ENCODE results near the gene PRSS12.
A peak's percentile ranks its signal among the peaks of the same experiment; 100 is the strongest.
"Not testable (repeated sequence)": the region's sequence is repeated elsewhere in the genome, so short reads cannot be mapped to it uniquely, and the experiment has no call there.

PRSS12 gene

DNA sequence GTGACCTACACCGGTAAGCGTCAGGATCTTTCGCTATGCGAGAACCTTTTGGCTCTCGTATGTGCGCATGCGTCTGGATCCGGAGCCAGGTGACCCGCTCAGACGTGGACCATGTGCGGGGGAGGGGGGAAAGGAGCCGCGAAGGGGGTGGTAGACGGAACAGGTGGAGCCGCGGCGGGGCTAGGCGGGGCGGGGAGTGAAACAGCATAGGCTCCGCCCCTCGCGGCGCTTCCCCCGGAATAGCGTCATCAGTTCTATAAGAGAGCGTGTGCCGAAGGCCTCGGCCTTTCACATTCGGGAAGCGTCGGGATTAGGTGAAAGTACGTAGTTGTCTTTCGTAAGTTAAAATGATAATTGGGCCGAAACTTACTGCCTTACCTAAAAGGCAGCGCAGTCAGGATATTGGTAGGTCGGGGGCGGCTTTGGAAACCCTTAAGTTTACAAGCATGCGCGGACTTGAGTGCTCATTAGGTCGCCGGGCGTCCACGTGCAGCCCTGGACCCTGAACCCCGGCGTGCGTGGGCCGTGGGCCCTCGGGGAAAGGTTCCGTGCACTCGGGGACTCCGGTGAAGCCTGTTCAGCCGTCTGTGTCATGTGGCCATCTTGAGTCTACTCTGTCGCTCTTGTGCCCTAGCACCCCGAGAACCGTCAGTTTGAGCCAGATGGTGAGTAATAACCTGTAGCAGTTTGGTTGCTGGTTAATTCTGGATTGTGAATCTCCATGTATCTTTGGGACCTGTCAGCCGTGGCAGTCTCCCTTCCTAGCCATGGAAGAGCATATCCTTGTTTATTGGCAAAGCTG, 74.1 kb downstream of the PRSS12 start:
- peak; percentile 97 for DNase-seq (ENCODE audit: low read depth in 2 of 2)

DNA sequence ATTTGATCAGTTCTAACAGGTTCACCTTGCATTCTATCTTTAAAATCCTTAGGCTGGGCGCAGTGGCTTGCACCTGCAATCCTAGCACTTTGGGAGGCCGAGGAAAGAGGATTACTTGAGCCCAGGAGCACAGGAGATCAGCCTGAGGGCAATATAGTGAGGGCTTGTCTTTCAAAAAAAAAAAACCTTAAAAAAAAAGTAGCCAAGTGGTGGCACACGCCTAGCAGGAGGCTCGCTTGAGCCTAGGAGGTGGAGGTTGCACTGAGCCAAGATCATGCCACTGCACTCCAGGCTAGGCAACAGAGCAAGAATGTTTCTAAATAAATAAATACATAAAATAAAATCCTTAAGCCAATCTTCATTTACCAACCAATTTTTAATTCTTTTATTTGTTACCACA, 75.6 kb downstream of the PRSS12 start:
- DNase-seq (ENCODE audit: low read depth in 2 of 2), result no peak

DNA sequence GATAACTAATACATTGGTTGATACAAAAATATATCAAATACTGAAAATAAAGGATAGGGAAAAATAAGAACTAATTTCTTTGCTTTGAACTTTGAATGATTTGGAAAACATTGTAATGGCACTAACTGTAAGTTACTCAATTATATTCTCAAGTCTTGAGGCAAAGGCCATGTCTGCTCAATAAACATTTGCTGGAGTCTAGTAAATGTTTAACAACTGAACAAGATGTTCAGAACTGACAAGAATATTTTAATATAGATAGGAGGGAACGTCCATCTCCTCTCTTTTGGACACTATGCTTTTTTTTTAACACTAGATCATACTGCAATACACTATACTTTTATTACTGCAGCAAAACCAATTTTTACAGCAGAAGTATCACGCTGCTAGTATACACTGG, 76.2 kb downstream of the PRSS12 start:
- DNase-seq (ENCODE audit: low read depth in 2 of 2), result no peak

DNA sequence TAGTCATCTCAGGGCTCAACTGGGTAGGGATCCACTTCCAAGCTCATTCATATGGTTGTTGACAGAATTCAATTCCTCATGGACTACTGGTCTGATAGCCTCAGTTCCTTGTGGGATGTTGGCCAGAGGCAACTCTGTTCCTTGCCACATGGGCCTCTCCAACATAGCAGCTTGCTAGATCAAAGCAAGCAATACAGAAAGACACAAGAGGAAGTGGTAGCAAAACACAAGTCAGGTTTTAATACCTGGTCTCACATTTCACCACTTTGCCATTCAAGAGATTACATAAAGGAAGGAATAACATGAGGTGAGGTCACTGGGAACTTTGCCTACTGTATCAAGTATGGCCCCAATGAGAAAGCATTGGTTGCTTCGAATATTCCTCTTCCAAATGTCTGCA, 79.2 kb downstream of the PRSS12 start:
- DNase-seq (ENCODE audit: low read depth in 2 of 2), result no peak

DNA sequence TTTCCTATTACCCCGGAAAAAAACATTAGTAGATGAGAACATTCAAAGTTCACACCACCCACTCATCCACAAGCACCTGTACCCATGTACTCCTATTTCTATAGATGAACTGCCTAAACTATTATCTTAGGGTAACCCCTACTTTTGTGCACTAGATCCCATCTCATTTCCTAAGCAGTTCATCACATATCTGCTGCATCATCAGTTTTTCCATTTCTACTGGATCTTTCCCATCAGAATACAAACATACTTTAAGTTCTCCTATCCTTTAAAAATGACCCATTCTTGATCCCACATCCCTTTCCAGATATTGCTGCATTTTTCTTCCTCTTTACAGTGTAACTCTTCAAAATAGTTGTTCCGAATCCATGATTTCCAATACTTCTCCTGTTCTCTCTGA, 81.0 kb downstream of the PRSS12 start:
- DNase-seq (ENCODE audit: low read depth in 2 of 2), result no peak

DNA sequence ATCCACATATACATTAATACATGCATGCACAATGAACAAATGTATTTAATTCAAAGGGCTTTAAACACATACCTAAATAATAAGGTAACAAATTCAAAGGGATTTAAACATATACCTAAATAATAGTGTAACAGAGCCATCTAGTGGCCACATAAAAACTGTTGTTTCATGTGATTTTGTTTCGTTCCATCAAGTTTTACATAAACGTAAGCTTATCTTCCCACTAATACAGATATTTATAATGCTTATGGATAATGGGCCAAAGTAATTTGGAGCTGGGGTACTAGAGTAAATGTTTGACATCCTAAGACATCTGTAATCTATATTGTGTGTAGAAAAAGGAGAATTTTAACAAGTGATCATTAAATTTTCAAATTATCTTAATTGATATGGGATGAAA, 82.3 kb downstream of the PRSS12 start:
- no peak for DNase-seq (ENCODE audit: low read depth in 2 of 2)

DNA sequence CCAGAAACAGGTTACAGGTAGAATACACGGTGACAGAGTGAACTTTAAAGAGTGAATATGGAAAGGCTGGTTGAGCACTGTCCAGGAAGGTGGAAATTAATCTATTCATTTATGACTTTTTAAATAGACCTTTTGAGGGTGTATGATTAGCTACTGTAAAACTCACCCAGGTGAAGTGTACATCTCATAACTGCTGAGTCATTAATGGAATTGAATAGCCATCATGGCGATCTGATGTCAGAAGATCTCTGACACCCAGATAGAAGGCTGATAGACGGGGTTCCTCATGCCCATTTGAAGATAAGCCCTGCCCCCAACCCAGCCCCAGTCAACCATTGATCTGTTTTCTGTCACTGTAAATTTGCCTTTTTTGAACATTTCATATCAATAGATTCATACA, 84.0 kb downstream of the PRSS12 start:
- no peak for DNase-seq (ENCODE audit: low read depth in 2 of 2)

DNA sequence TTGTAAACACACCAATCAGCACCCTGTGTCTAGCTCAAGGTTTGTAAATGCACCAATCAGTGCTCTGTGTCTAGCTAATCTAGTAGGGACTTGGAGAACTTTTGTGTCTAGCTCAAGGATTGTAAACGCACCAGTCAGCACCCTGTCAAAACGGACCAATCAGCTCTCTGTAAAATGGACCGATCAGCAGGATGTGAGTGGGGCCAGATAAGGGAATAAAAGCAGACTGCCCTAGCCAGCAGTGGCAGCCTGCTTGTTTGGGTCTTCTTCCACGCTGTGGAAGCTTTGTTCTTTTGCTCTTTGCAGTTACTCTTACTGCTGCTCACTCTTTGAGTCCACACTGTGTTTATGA, 86.7 kb downstream of the PRSS12 start:
- not testable (repeated sequence) for DNase-seq (ENCODE audit: low read depth in 2 of 2)

DNA sequence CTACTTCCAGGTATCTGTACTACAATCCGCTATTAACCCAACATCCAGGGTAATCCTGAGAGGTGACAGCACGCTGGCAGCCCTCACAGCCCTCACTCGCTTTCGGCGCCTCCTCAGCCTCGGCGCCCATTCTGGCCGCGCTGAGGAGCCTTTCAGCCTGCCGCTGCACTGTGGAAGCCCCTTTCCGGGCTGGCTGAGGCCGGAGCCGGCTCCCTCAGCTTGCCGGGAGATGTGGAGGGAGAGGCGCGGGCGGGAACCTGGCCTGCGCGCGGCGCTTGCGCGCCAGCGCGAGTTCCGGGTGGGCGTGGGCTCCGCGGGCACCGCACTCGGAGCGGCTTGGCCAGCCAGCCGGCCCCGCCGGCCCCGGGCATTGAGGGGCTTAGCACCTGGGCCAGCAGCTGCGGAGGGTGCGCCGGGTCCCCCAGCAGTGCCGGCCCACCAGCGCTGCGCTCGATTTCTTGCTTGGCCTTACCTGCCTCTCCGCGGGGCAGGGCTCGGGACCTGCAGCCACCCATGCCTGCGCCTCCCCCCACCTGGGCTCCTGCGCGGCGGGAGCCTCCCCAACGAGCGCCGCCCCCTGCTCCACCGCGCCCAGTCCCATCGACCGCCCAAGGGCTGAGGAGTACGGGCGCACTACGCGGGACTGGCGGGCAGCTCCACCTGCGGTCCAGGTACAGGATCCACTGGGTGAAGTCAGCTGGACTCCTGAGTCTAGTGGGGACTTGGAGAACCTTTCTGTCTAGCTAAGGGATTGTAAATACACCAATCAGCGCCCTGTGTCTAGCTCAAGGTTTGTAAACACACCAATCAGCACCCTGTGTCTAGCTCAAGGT, 87.3 kb downstream of the PRSS12 start:
- peak in 1 of 2 experiments; percentile 24 for DNase-seq (ENCODE audit: low read depth in 2 of 2)

DNA sequence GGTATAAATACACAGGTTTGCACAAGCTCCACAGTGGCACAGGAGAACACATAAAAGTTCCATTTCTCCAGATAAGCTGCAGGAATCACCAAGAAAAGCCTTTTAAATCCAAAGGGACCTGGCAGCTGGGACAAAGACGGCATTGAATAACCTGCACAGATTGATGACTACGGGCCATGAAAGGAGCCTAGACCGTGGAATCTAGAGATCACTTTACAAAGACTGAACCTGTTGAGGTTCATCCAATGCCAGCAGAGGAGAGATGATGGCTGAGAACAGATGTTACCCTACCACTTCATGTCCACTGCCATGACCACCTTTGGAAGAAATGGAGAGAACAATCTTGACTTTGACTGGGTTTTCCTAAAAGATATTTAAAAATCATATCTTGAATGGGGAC, 88.7 kb downstream of the PRSS12 start:
- DNase-seq (ENCODE audit: low read depth in 2 of 2), result no peak

DNA sequence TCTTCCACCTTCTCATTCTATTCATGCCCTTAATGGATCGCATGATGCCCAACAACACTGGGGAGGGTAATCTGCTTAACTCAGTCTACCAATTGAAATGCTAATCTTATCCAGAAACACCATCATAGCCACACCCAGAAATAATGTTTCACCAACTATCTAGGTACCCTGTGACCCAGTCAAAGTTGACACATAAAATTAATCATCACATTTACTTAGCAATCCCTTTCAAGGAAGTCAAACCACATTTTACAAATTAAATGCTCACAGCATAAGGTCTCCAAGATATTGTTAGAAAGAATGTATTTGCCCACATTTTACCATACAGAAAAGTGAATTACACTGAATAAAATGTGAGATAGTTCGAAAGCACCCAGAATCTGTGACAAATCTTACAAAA, 92.5 kb downstream of the PRSS12 start:
- DNase-seq (ENCODE audit: low read depth in 2 of 2), result no peak

DNA sequence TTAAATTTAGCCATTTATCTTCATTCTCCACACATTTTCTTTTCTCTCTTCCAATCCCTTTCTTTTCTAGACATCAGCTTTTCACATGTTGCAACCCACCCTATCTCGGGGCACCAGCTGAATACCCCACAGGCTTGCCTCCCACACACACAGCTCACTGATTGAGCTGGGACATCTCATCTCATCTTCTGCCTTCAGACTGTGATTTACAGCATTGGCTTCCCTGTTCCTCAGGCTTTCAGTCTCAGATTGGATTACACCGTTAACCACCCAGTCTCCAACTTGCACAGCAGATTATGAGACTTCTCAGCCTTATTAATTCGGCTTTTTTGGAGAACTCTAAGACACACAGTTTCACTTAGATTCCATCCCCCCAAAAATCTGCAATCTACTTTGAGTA, 93.7 kb downstream of the PRSS12 start:
- DNase-seq (ENCODE audit: low read depth in 2 of 2), result no peak

DNA sequence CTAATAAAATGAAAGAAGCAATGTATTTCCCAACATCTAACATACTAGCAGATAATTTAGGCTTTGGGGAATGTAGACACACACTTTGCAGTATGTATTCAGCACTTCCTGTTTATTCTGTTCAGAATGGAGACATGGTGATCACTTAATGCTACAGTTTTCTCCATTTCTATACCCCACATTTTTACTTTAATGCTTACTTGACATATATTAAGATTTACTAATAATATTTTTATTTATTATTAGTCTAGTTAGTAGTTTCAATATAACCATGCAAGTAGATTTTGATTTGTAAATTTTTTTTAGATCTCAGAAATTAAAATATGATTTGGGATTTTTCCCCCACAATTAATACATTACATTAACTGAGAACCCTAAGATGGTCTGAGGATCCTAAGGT, 98.4 kb downstream of the PRSS12 start:
- DNase-seq (ENCODE audit: low read depth in 2 of 2), result no peak

DNA sequence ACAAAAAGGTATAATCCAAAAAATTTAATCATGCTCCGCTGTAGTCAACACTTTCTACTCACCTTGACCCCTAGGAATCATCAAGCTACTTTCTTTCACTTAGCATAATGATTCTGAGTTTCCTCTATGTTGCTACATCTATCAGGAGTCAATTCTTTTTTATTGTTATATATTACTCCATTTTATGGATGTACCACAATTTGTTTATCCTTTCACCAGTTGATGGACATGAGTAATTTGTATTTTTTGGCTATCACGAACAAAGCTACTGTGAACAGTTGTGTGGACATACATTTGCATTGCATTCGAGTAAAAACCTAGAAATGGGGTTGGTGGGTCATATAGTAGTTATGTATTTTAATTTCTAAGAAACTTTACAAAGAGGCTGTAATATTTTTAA, 102.9 kb downstream of the PRSS12 start:
- DNase-seq (ENCODE audit: low read depth in 2 of 2), result no peak

DNA sequence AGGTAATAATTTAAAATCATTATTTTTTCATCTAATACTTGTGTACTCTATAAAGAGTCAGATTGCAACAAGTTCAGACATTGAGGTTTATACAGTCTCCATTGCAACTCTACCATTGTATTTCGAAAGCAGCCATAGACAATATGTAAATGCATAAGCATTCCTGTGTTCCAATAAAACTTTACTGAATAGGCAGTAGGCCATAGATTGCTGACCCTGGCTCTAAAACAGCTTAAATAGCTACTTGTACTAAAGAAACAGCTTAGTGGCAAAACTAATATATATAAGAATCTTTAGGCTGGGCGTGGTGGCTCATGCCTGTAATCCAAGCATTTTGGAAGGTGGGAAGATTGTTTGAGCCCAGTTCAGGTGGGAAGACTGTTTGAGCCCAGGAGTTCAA, 115.3 kb downstream of the PRSS12 start:
- DNase-seq (ENCODE audit: low read depth in 2 of 2), result no peak

DNA sequence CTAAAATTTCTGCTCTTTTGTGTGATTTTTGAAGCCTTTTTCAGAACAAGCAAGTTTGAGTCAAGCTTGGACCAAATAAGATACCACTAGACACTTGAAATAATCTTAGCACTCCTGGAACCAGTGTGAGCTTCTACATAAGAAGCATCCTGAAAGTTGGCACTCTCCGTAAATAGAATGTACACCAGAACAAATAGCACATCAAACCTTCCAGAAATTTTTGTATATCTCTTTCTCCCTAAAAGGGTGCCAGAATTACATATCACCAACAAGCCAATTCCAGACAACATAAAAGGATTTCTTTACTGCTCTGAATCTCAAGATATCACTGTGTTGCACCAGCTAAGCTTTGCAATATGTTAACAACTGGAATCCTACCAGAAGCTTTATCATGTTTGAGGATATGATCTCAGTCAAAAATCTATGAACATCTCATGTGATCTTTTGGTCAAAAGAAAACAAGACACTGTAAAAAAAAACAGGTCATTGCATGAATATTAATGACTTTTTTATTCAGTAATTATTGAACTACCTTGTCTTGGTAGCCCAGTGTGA, 117.2 kb downstream of the PRSS12 start:
- no peak for DNase-seq (ENCODE audit: low read depth in 2 of 2)
